CD4-positive, alpha-beta T cell treated with Interleukin-21 for 1 hour (primary cell): Measurements from ENCODE around the gene TDRD9.

ENCODE experiments used
- DNase-seq: peaks from one replicate; pipeline ENCODE4 v3.0.0-alpha.2; 2020

Gene TDRD9

GRCh38 chr14:103994535-103995184 is 66.4 kb downstream of the TDRD9 start:
- no peak for DNase-seq

GRCh38 chr14:103995876-103996275 is 67.6 kb downstream of the TDRD9 start:
- no peak for DNase-seq

GRCh38 chr14:103997391-103997790 is 69.1 kb downstream of the TDRD9 start:
- DNase-seq, result no peak

GRCh38 chr14:103998027-103998426 is 69.8 kb downstream of the TDRD9 start:
- DNase-seq, result no peak

GRCh38 chr14:103999795-104000440 is 71.7 kb downstream of the TDRD9 start:
- DNase-seq, result no peak

- DNase-seq, result peak; percentile 12
Observed at GRCh38 chr14:104001003-104001402, 72.7 kb downstream of the TDRD9 start.

GRCh38 chr14:104003616-104004015 is 75.4 kb downstream of the TDRD9 start:
- DNase-seq, result no peak

GRCh38 chr14:104004849-104005248 is 76.6 kb downstream of the TDRD9 start:
- DNase-seq, result no peak

GRCh38 chr14:104005489-104005888 is 77.2 kb downstream of the TDRD9 start:
- DNase-seq, result no peak

- DNase-seq, result no peak
Observed at GRCh38 chr14:104007121-104007520, 78.9 kb downstream of the TDRD9 start.

GRCh38 chr14:104009297-104009696 is 81.0 kb downstream of the TDRD9 start:
- DNase-seq, result no peak

- DNase-seq, result no peak
Observed at GRCh38 chr14:104011824-104012517, 83.7 kb downstream of the TDRD9 start.

- DNase-seq, result no peak
Observed at GRCh38 chr14:104014764-104015163, 86.5 kb downstream of the TDRD9 start.

GRCh38 chr14:104016873-104017650 is 88.8 kb downstream of the TDRD9 start:
- DNase-seq, result no peak

GRCh38 chr14:104019029-104019428 is 90.8 kb downstream of the TDRD9 start:
- no peak for DNase-seq

GRCh38 chr14:104019806-104020205 is 91.5 kb downstream of the TDRD9 start:
- no peak for DNase-seq

- no peak for DNase-seq
Observed at GRCh38 chr14:104020471-104020870, 92.2 kb downstream of the TDRD9 start.

GRCh38 chr14:104023325-104024055 is 95.2 kb downstream of the TDRD9 start:
- no peak for DNase-seq

- no peak for DNase-seq
Observed at GRCh38 chr14:104025534-104025933, 97.3 kb downstream of the TDRD9 start.

- no peak for DNase-seq
Observed at GRCh38 chr14:104026024-104026423, 97.8 kb downstream of the TDRD9 start.

GRCh38 chr14:104030958-104031357 is 102.7 kb downstream of the TDRD9 start:
- no peak for DNase-seq

- DNase-seq, result no peak
Observed at GRCh38 chr14:104031384-104031783, 103.1 kb downstream of the TDRD9 start.
